Measurements from ENCODE around the gene SLMAP.
"Not testable (repeated sequence)": the region's sequence is repeated elsewhere in the genome, so short reads cannot be mapped to it uniquely, and the experiment has no call there.

GRCh38 chr3:57806195-57806594 lies 50.1 kb downstream of the SLMAP start:
- not testable (repeated sequence) for TF ChIP-seq POLR2A, POLR2AphosphoS5 (IDR thresholded peaks at IDR 0.05; ENCODE audit: low read depth, low read length)
